Aorta (tissue), 5 donors: ENCODE results near the gene AGBL4. TPM values are rescaled to one million over a fixed set of nuclear protein-coding genes. Genes with fewer than 3 reads are reported as not detected.

Source experiments
- ATAC-seq: fragments of 200-7000 bp; cut with Tn5 transposase; one replicate; pipeline ENCODE4 v1.9.1; 2022; ENCODE audit warnings: moderate library complexity; ENCODE audit not compliant: low FRiP score
- DNase-seq, 2 donors: peaks; one replicate each; pipeline ENCODE4 v3.0.0-alpha.2; 2020
- H3K27ac ChIP-seq, 2 donors: one replicate each; pipeline ENCODE4 v1.5.1; 2013; ENCODE audit warnings: low read length in 2 of 2, mild to moderate bottlenecking in 2 of 2, moderate library complexity in 2 of 2, control low read depth in 1 of 2, inconsistent platforms in 1 of 2, low read depth in 1 of 2
- H3K27me3 ChIP-seq, 2 donors: one replicate each; pipeline ENCODE4 v1.6.1; 2013; ENCODE audit warnings: control low read depth in 1 of 2, low read length in 1 of 2, mild to moderate bottlenecking in 1 of 2, moderate library complexity in 1 of 2; ENCODE audit not compliant: insufficient read depth in 2 of 2, control insufficient read depth in 1 of 2
- H3K36me3 ChIP-seq, 2 donors: one replicate each; pipeline ENCODE4 v1.6.1; 2013; ENCODE audit warnings: control low read depth in 1 of 2, low read length in 1 of 2, mild to moderate bottlenecking in 1 of 2; ENCODE audit not compliant: insufficient read depth in 2 of 2, control insufficient read depth in 1 of 2
- H3K4me1 ChIP-seq, 2 donors: one replicate each; pipeline ENCODE4 v1.6.1; 2013; ENCODE audit warnings: low read length in 2 of 2, control low read depth in 1 of 2, mild to moderate bottlenecking in 1 of 2, moderate library complexity in 1 of 2; ENCODE audit not compliant: insufficient read depth in 2 of 2, control insufficient read depth in 1 of 2
- H3K4me3 ChIP-seq, 2 donors: one replicate each; pipeline ENCODE4 v1.5.1; 2013; ENCODE audit warnings: low read length in 2 of 2, control low read depth in 1 of 2, mild to moderate bottlenecking in 1 of 2
- H3K9me3 ChIP-seq: one replicate; pipeline ENCODE4 v1.6.1; 2013; ENCODE audit warnings: mild to moderate bottlenecking, low read length; ENCODE audit not compliant: control insufficient read depth
- WGBS, 2 donors: extraction: QIAGEN DNeasy Blood & Tissue Kit; methylation state at CpG; one replicate each; pipeline ENCODE4 v1.1.7; 2013; 5-methylcytosine and 5-hydroxymethylcytosine counted together
- intact Hi-C, 2 donors: fragments of 100-400 bp; cut with DNase I; formaldehyde crosslinking; loops; one replicate each; pipeline versions ENCODE4 v1.14.2 to v1.15.0; 2022
- polyA plus RNA-seq, 2 donors: library from polyadenylated mRNA; stranded (reverse); fragments of 200-250 nt; gene quantifications; one replicate each; pipeline ENCODE4 v1.2.3, GENCODE V29; 2013
- total RNA-seq, 2 donors: library from RNA; stranded (reverse); fragmentation: NEBNext Ultra II Directional; extraction: Animal tissue kit (Norgen Biotek cat#: 25700); gene quantifications; one replicate each; pipeline ENCODE4 v1.2.1, GENCODE V29; 2021
- donor health status: healthy with polysubstance abuse.
- donor health status: Bipolar disorder and iron deficiency.
- donor health status: DM: no; HTN: no; CAD: no.
- donor health status: DM: no; HTN: no; CAD: no.
- donor health status: DM: yes; HTN: yes; CAD: no.

Gene AGBL4
- total and polyA plus RNA-seq, 4 donors, result 0.18 TPM; not detected in 3

DNA sequence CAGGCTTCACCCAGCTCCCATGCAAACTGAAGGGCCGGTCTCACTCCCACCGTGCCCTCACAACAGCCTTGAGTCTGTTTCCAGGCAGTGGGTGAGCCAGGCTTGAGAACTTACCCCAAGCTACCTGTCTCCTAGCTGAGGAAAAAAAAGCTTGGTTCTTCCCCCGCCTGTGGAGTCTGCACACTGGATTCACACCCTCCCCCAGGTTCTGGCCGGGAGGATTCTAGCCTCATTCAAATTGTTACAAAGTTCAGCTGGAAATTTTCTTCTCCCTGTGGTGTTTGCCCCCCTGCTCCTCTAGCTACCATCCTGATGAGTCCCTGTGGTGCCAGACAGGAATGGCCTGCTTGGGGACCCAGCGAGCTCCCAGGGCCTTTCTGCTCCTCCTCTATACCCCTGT is 471.7 kb downstream of the AGBL4 start:
- H3K4me3 ChIP-seq, result no peak overlapping the region
- intact Hi-C loops, result no loop called here
- no peak for ATAC-seq
- H3K4me1 ChIP-seq, result no peaks in the 10 kb centered on the region
- no peaks in the 10 kb centered on the region for H3K27me3 ChIP-seq
- DNase-seq, result no peak
- WGBS, 2 donors, result 78 to 81% methylated on average over 5 of the region's 5 CpGs
- H3K27ac ChIP-seq, result no peak overlapping the region
- no peaks in the 10 kb centered on the region for H3K9me3 ChIP-seq
- H3K36me3 ChIP-seq, result no peaks in the 10 kb centered on the region

DNA sequence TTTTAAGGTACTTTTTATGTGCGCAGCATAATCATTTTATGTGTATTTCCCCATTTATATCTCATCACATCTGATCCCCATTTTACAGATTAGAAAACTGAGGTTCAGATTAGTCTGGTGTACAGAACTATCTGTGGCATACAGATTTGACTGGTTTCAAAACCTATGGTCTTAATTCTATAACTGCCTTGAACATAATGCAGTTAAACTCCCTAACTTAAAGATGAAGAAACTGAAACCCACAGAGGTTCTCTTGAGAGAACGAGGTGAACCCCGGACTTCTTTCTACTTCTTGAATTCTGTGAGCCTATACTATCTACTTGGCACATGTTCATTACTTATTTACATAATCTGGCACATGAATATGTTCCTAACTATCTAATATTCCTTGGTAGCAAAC is 479.1 kb downstream of the AGBL4 start:
- Histone ChIP-seq H3K9me3 (peaks cover 4% of the 10 kb centered on the region), H3K4me3 (no peak overlapping the region), H3K27me3 (no peaks in the 10 kb centered on the region), H3K36me3 (no peaks in the 10 kb centered on the region), H3K27ac (no peak overlapping the region), H3K4me1 (no peaks in the 10 kb centered on the region)
- ATAC-seq, result no peak
- 77 to 83% methylated on average over 3 of the region's 3 CpGs for WGBS, 2 donors
- intact Hi-C loops, result no loop called here
- DNase-seq, result no peak

DNA sequence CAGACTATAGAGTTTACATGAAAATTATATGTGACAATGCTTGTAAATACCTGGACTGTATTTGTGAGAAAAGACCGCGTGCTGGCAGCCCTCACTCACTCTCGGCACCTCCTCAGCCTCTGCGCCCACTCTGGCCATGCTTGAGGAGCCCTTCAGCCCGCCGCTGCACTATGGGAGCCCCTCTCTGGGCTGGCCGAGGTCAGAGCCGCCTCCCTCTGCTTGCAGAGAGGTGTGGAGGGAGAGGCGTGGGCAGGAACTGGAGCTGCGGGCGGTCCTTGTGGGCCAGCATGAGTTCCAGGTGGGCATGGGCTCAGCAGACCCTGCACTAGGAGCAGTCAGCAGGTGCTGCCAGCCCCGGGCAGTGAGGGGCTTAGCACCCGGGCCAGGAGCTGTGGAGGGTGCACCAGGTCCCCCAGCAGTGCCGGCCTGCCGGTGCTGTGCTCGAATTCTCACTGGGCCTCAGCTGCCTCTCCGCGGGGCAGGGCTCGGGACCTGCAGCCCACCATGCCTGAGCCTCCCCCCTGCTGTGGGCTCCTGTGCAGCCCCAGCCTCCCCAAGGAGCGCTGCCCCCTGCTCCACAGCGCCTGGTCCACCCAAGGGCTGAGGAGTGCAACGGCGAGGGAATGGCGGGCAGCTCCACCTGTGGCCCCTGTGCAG is 482.5 kb downstream of the AGBL4 start:
- H3K9me3 ChIP-seq, result peaks cover 4% of the 10 kb centered on the region
- intact Hi-C loops, result no loop called here
- no peaks in the 10 kb centered on the region for H3K27me3 ChIP-seq
- no peaks in the 10 kb centered on the region for H3K36me3 ChIP-seq
- no peak overlapping the region for H3K27ac ChIP-seq
- ATAC-seq (no peak), DNase-seq (no peak)
- WGBS, 2 donors, result 87 to 89% methylated on average over 23 to 24 of the region's 24 CpGs
- H3K4me1 ChIP-seq, result no peaks in the 10 kb centered on the region
- no peak overlapping the region for H3K4me3 ChIP-seq

- no peaks in the 10 kb centered on the region for H3K4me1 ChIP-seq
- DNase-seq, result no peak
- H3K36me3 ChIP-seq, result no peaks in the 10 kb centered on the region
- no peak overlapping the region for H3K4me3 ChIP-seq
- intact Hi-C loops, result no loop called here
- 63 to 69% methylated on average over 7 of the region's 7 CpGs for WGBS, 2 donors
- H3K9me3 ChIP-seq, result no peaks in the 10 kb centered on the region
- ATAC-seq, result no peak
- no peaks in the 10 kb centered on the region for H3K27me3 ChIP-seq
- H3K27ac ChIP-seq, result no peak overlapping the region
Observed at GRCh38 chr1:49527606-49528305, 496.0 kb downstream of the AGBL4 start.

GRCh38 chr1:49526672-49527071 is 497.1 kb downstream of the AGBL4 start:
- no peak overlapping the region for H3K4me3 ChIP-seq
- no peak for ATAC-seq
- no peaks in the 10 kb centered on the region for H3K9me3 ChIP-seq
- 84 to 87% methylated on average over 1 of the region's 1 CpG for WGBS, 2 donors
- no peaks in the 10 kb centered on the region for H3K4me1 ChIP-seq
- intact Hi-C loops, result no loop called here
- no peak for DNase-seq
- no peaks in the 10 kb centered on the region for H3K36me3 ChIP-seq
- H3K27me3 ChIP-seq, result no peaks in the 10 kb centered on the region
- H3K27ac ChIP-seq, result no peak overlapping the region

GRCh38 chr1:49523764-49524163 is 500.0 kb downstream of the AGBL4 start:
- 90 to 91% methylated on average over 1 of the region's 1 CpG for WGBS, 2 donors
- no peaks in the 10 kb centered on the region for H3K9me3 ChIP-seq
- H3K27ac ChIP-seq, result no peak overlapping the region
- no peak overlapping the region for H3K4me3 ChIP-seq
- H3K4me1 ChIP-seq, result no peaks in the 10 kb centered on the region
- DNase-seq (no peak), ATAC-seq (no peak)
- intact Hi-C loops, result no loop called here
- H3K36me3 ChIP-seq, result no peaks in the 10 kb centered on the region
- no peaks in the 10 kb centered on the region for H3K27me3 ChIP-seq

DNA sequence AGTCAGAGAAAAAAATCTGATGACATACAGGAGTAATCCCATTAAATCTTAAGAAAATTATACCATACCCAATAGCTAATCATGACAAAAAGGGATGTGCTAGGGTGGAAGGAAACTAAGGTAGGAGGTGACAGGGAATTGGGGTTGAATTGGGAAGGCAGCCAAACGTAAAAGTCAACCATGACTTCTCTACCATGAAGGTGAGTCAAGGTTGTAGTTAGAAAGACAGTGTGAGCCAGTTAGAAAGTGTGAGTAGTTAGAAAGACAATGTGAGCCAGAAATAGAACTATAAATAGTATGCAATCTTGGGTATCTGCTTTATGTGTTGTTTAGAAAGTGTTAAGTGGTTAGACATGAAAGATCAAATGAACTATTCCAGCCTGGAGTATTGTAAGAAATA is 556.8 kb downstream of the AGBL4 start:
- intact Hi-C loops, result no loop called here
- ATAC-seq (no peak), DNase-seq (no peak)
- no peak overlapping the region for H3K4me3 ChIP-seq
- H3K27ac ChIP-seq, result no peak overlapping the region
- no peaks in the 10 kb centered on the region for H3K9me3 ChIP-seq
- 47 to 48% methylated on average over 1 of the region's 1 CpG for WGBS, 2 donors
- peaks cover 0 to 4% of the 10 kb centered on the region in 2 donors for H3K27me3 ChIP-seq
- H3K36me3 ChIP-seq, result no peaks in the 10 kb centered on the region
- H3K4me1 ChIP-seq, result no peaks in the 10 kb centered on the region

DNA sequence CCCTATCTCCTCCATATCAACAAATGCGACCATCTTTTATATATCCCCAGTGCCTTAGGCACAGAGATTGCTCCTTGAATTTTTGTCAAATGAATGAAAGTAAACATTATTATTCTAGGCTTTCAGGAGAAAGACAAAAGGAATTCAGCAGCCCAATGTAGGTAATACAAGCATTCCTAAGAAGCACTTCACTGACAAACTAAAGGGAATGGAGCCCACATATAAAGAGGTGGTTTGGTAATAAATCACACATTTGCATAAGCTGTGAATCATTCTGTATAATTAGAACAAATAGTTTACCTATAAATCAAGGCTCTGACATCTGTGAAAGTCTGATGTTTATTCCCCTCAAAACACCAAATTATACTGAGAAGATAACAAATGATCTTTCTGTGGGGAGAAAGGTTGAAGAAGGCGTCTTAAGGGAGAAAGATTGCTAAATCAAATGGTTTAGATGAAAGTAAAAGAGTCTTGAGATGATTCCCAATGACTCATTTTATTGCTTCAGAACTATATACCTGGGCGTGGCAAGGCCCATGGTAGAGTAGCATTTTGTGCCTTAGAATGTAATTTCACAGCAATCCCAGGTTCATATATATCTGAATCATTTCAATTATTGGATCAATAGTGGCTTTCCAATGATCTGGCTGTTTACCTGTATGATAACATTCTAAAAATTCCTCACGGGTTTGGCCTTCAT is 558.1 kb downstream of the AGBL4 start:
- intact Hi-C loops, result no loop called here
- ATAC-seq, result no peak
- H3K4me1 ChIP-seq, result no peaks in the 10 kb centered on the region
- H3K27ac ChIP-seq, result no peak overlapping the region
- H3K4me3 ChIP-seq, result no peak overlapping the region
- DNase-seq, result no peak
- H3K36me3 ChIP-seq, result no peaks in the 10 kb centered on the region
- 64 to 75% methylated on average over 4 of the region's 4 CpGs for WGBS, 2 donors
- H3K9me3 ChIP-seq, result no peaks in the 10 kb centered on the region
- H3K27me3 ChIP-seq, result peaks cover 0 to 3% of the 10 kb centered on the region in 2 donors

DNA sequence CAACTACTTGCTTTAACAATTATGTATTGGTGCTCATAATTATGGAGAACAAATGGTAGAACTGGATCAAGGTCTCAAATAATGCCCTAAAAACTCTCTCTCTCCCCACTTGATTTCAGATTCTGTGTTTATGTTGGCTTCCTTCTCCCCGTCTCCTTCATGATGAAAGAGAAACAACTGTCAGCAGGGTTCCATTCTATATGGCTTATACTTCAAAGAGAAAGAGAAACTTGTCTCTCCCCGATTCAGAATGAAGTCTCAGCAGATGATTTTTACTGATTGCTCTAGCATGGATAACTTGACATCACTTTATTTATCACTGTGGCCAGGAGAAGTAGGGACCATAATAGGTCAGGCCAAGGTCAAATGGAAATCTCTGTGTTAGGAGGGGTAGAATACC is 575.6 kb downstream of the AGBL4 start:
- Histone ChIP-seq H3K27me3 (no peaks in the 10 kb centered on the region), H3K36me3 (no peaks in the 10 kb centered on the region), H3K4me3 (no peak overlapping the region), H3K27ac (no peak overlapping the region), H3K9me3 (no peaks in the 10 kb centered on the region), H3K4me1 (no peaks in the 10 kb centered on the region)
- WGBS, 2 donors, result 40 to 47% methylated on average over 2 of the region's 2 CpGs
- no peak for DNase-seq
- no peak for ATAC-seq
- intact Hi-C loops, result no loop called here
